Liver (tissue), 3 donors: ENCODE results near the gene KRTAP9-9.

Experiments
- JUND ChIP-seq, 2 donors: IDR thresholded peaks; 2 replicates each; pipeline ENCODE4 v1.6.1; 2016; ENCODE audit warnings: antibody characterized with exemption in 2 of 2
- TF ChIP-seq, protein P1 (sequence below): fragments of 150-350 bp; IDR thresholded peaks from 2 replicates; pipeline ENCODE4 v1.5.1; 2017; ENCODE audit warnings: improper control_type of control experiment, low read depth, low read length; ENCODE audit not compliant: missing input control
- TF ChIP-seq, protein P2 (sequence below): IDR thresholded peaks from 2 replicates; pipeline ENCODE4 v1.6.1; 2016; ENCODE audit warnings: antibody characterized with exemption
- donor health status: healthy.
- donor health status: healthy.

DNA sequence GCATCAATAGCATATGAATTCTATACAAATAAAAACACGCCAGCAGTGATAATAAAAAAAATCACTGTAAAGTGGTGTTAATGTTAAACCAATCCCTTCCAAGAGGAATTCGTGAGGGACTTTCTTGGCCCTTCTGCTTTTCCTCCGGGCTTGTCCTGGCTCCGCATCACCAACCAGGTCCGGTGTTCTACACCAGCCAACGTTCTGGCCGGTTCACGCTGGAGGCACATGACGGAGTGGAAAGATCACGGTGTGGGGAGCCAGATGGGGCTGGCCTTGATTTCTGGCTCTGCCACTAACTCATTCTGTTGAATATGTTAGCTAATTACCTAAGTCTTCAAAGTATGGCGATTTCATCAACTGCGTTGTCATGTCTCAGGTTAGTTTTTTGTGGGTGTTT, 48.9 kb downstream of the KRTAP9-9 start:
- TF ChIP-seq, protein P1, sequence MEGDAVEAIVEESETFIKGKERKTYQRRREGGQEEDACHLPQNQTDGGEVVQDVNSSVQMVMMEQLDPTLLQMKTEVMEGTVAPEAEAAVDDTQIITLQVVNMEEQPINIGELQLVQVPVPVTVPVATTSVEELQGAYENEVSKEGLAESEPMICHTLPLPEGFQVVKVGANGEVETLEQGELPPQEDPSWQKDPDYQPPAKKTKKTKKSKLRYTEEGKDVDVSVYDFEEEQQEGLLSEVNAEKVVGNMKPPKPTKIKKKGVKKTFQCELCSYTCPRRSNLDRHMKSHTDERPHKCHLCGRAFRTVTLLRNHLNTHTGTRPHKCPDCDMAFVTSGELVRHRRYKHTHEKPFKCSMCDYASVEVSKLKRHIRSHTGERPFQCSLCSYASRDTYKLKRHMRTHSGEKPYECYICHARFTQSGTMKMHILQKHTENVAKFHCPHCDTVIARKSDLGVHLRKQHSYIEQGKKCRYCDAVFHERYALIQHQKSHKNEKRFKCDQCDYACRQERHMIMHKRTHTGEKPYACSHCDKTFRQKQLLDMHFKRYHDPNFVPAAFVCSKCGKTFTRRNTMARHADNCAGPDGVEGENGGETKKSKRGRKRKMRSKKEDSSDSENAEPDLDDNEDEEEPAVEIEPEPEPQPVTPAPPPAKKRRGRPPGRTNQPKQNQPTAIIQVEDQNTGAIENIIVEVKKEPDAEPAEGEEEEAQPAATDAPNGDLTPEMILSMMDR: no peak
- TF ChIP-seq, protein P2, sequence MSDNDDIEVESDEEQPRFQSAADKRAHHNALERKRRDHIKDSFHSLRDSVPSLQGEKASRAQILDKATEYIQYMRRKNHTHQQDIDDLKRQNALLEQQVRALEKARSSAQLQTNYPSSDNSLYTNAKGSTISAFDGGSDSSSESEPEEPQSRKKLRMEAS: no peak
- TF ChIP-seq JUND (IDR thresholded peaks at IDR 0.05): no peak
